ENCODE measurements around the gene LHX1. TPM values are rescaled to one million over a fixed set of nuclear protein-coding genes. Genes with fewer than 3 reads are reported as not detected.

LHX1 gene
- total and polyA plus RNA-seq, 7 experiments from 2014 or later: 0.15 TPM; not detected in 6

- CTCF ChIA-PET: no interaction called here
- ATAC-seq (no peak), DNase-seq (no peak)
- Histone ChIP-seq H3K4me3 (ENCODE audit: low read length) (no peak overlapping the region), H3K9me3 (ENCODE audit: control insufficient read depth in 2 of 3, low read length in 3 of 3) (no peaks in the 10 kb centered on the region), H3K27me3 (ENCODE audit: control insufficient read depth in 2 of 2, insufficient read depth in 2 of 2, low read length in 2 of 2) (peaks cover 0 to under 1% of the 10 kb centered on the region in 2 donors), H3K4me1 (ENCODE audit: control insufficient read depth in 2 of 2, insufficient read depth in 2 of 2, low read length in 2 of 2) (no peaks in the 10 kb centered on the region), H3K27ac (ENCODE audit: low read depth, low read length) (no peak overlapping the region), H3K36me3 (ENCODE audit: control insufficient read depth in 2 of 3, insufficient read depth in 3 of 3, low read length in 3 of 3) (no peaks in the 10 kb centered on the region)
- H3K4me1 Mint-ChIP-seq: peaks cover 0 to 12% (median 0%) of the 10 kb centered on the region in 7 donors
- no peak overlapping the region for H3K4me3 Mint-ChIP-seq
- intact Hi-C loops (cut with micrococcal nuclease): no loop called here
- no peak overlapping the region for H3K27ac Mint-ChIP-seq
- no peaks in the 10 kb centered on the region for H3K36me3 Mint-ChIP-seq
- H3K9me3 Mint-ChIP-seq: no peaks in the 10 kb centered on the region
- H3K27me3 Mint-ChIP-seq: peaks cover 26 to 60% (median 48%) of the 10 kb centered on the region in 5 donors
- POLR2A ChIA-PET: no interaction called here
Measured at GRCh38 chr17:36922175-36922574, 15.1 kb upstream of the LHX1 start.

- ATAC-seq (no peak), DNase-seq (no peak)
- Histone ChIP-seq H3K4me1 (ENCODE audit: control insufficient read depth in 2 of 2, insufficient read depth in 2 of 2, low read length in 2 of 2) (peaks cover 0 to 5% of the 10 kb centered on the region in 2 donors), H3K27me3 (ENCODE audit: control insufficient read depth in 2 of 2, insufficient read depth in 2 of 2, low read length in 2 of 2) (peaks cover 0 to 7% of the 10 kb centered on the region in 2 donors), H3K36me3 (ENCODE audit: control insufficient read depth in 2 of 3, insufficient read depth in 3 of 3, low read length in 3 of 3) (no peaks in the 10 kb centered on the region), H3K4me3 (ENCODE audit: low read length) (no peak overlapping the region), H3K27ac (ENCODE audit: low read depth, low read length) (no peak overlapping the region), H3K9me3 (ENCODE audit: control insufficient read depth in 2 of 3, low read length in 3 of 3) (no peaks in the 10 kb centered on the region)
- CTCF ChIA-PET: no interaction called here
- peaks cover 0 to 1% (median 0%) of the 10 kb centered on the region in 11 donors for H3K9me3 Mint-ChIP-seq
- H3K27me3 Mint-ChIP-seq: peaks cover 40 to 66% (median 57%) of the 10 kb centered on the region in 5 donors
- no peaks in the 10 kb centered on the region for H3K36me3 Mint-ChIP-seq
- intact Hi-C loops (cut with micrococcal nuclease): no loop called here
- no peak overlapping the region for H3K27ac Mint-ChIP-seq
- H3K4me3 Mint-ChIP-seq: no peak overlapping the region
- peaks cover 9 to 18% (median 12%) of the 10 kb centered on the region in 7 donors for H3K4me1 Mint-ChIP-seq
- POLR2A ChIA-PET: no interaction called here
Measured at GRCh38 chr17:36923814-36924221, 13.5 kb upstream of the LHX1 start.

GRCh38 chr17:36926226-36926625 lies 11.0 kb upstream of the LHX1 start:
- ChIA-PET POLR2A (no interaction called here), CTCF (no interaction called here)
- H3K9me3 ChIP-seq (ENCODE audit: control insufficient read depth in 2 of 3, low read length in 3 of 3): no peaks in the 10 kb centered on the region
- no peaks in the 10 kb centered on the region for H3K36me3 ChIP-seq (ENCODE audit: control insufficient read depth in 2 of 3, insufficient read depth in 3 of 3, low read length in 3 of 3)
- intact Hi-C loops (cut with micrococcal nuclease): no loop called here
- DNase-seq (no peak), ATAC-seq (no peak)
- Mint-ChIP-seq H3K27me3 (peaks cover 55 to 70% (median 60%) of the 10 kb centered on the region in 5 donors), H3K4me1 (peaks cover 11 to 18% (median 14%) of the 10 kb centered on the region in 7 donors), H3K9me3 (peaks cover 0 to 1% (median 0%) of the 10 kb centered on the region in 11 donors), H3K27ac (no peak overlapping the region), H3K4me3 (peak overlapping the region in 1 of 10 donors; percentile 62), H3K36me3 (no peaks in the 10 kb centered on the region)
- no peak overlapping the region for H3K4me3 ChIP-seq (ENCODE audit: low read length)
- H3K4me1 ChIP-seq (ENCODE audit: control insufficient read depth in 2 of 2, insufficient read depth in 2 of 2, low read length in 2 of 2): peaks cover 0 to 5% of the 10 kb centered on the region in 2 donors
- no peak overlapping the region for H3K27ac ChIP-seq (ENCODE audit: low read depth, low read length)
- peaks cover 11 to 22% of the 10 kb centered on the region in 2 donors for H3K27me3 ChIP-seq (ENCODE audit: control insufficient read depth in 2 of 2, insufficient read depth in 2 of 2, low read length in 2 of 2)

- POLR2A ChIA-PET: no interaction called here
- Mint-ChIP-seq H3K27ac (no peak overlapping the region), H3K4me1 (peaks cover 7 to 23% (median 17%) of the 10 kb centered on the region in 7 donors), H3K9me3 (peaks cover 0 to 2% (median 0%) of the 10 kb centered on the region in 11 donors), H3K27me3 (peaks cover 58 to 70% (median 60%) of the 10 kb centered on the region in 5 donors), H3K4me3 (no peak overlapping the region), H3K36me3 (no peaks in the 10 kb centered on the region)
- CTCF ChIA-PET: no interaction called here
- Histone ChIP-seq H3K9me3 (ENCODE audit: control insufficient read depth in 2 of 3, low read length in 3 of 3) (no peaks in the 10 kb centered on the region), H3K36me3 (ENCODE audit: control insufficient read depth in 2 of 3, insufficient read depth in 3 of 3, low read length in 3 of 3) (no peaks in the 10 kb centered on the region), H3K27me3 (ENCODE audit: control insufficient read depth in 2 of 2, insufficient read depth in 2 of 2, low read length in 2 of 2) (peaks cover 15 to 27% of the 10 kb centered on the region in 2 donors), H3K4me1 (ENCODE audit: control insufficient read depth in 2 of 2, insufficient read depth in 2 of 2, low read length in 2 of 2) (peaks cover 0 to 5% of the 10 kb centered on the region in 2 donors), H3K27ac (ENCODE audit: low read depth, low read length) (no peak overlapping the region), H3K4me3 (ENCODE audit: low read length) (no peak overlapping the region)
- ATAC-seq (no peak), DNase-seq (no peak)
- intact Hi-C loops (cut with micrococcal nuclease): no loop called here
Measured at GRCh38 chr17:36926701-36927100, 10.6 kb upstream of the LHX1 start.

- Mint-ChIP-seq H3K27me3 (peaks cover 68 to 80% (median 74%) of the 10 kb centered on the region in 5 donors), H3K9me3 (peaks cover 0 to 4% (median 0%) of the 10 kb centered on the region in 11 donors), H3K4me3 (peak overlapping the region in 9 of 10 donors; percentile 0 to 67 (median 33)), H3K27ac (no peak overlapping the region), H3K4me1 (peaks cover 21 to 42% (median 32%) of the 10 kb centered on the region in 7 donors), H3K36me3 (no peaks in the 10 kb centered on the region)
- ChIA-PET CTCF (no interaction called here), POLR2A (no interaction called here)
- Histone ChIP-seq H3K9me3 (ENCODE audit: control insufficient read depth in 2 of 3, low read length in 3 of 3) (no peaks in the 10 kb centered on the region), H3K36me3 (ENCODE audit: control insufficient read depth in 2 of 3, insufficient read depth in 3 of 3, low read length in 3 of 3) (no peaks in the 10 kb centered on the region), H3K4me3 (ENCODE audit: low read length) (no peak overlapping the region), H3K27me3 (ENCODE audit: control insufficient read depth in 2 of 2, insufficient read depth in 2 of 2, low read length in 2 of 2) (peaks cover 18 to 43% of the 10 kb centered on the region in 2 donors), H3K4me1 (ENCODE audit: control insufficient read depth in 2 of 2, insufficient read depth in 2 of 2, low read length in 2 of 2) (peaks cover 7 to 23% of the 10 kb centered on the region in 2 donors), H3K27ac (ENCODE audit: low read depth, low read length) (no peak overlapping the region)
- intact Hi-C loops (cut with micrococcal nuclease): no loop called here
- no peak for DNase-seq
- no peak for ATAC-seq
Measured at GRCh38 chr17:36928471-36929345, 8.6 kb upstream of the LHX1 start.

- H3K36me3 Mint-ChIP-seq: no peaks in the 10 kb centered on the region
- POLR2A ChIA-PET: no interaction called here
- DNase-seq: no peak
Measured at GRCh38 chr17:36929851-36930582, 7.3 kb upstream of the LHX1 start.

More at GRCh38 chr17:36929851-36930582, 7.3 kb upstream of the LHX1 start:
- no peaks in the 10 kb centered on the region for H3K9me3 ChIP-seq (ENCODE audit: control insufficient read depth in 2 of 3, low read length in 3 of 3)
- H3K4me3 Mint-ChIP-seq: no peak overlapping the region
- peaks cover 24 to 56% of the 10 kb centered on the region in 2 donors for H3K27me3 ChIP-seq (ENCODE audit: control insufficient read depth in 2 of 2, insufficient read depth in 2 of 2, low read length in 2 of 2)
- peaks cover 15 to 36% of the 10 kb centered on the region in 2 donors for H3K4me1 ChIP-seq (ENCODE audit: control insufficient read depth in 2 of 2, insufficient read depth in 2 of 2, low read length in 2 of 2)
- peaks cover 24 to 49% (median 37%) of the 10 kb centered on the region in 7 donors for H3K4me1 Mint-ChIP-seq
- H3K27ac Mint-ChIP-seq: no peak overlapping the region
- peaks cover 0 to 4% (median 0%) of the 10 kb centered on the region in 11 donors for H3K9me3 Mint-ChIP-seq
- H3K36me3 ChIP-seq (ENCODE audit: control insufficient read depth in 2 of 3, insufficient read depth in 3 of 3, low read length in 3 of 3): no peaks in the 10 kb centered on the region
- CTCF ChIA-PET: interaction anchor here (0.9 kb wide), 1 partner anchor 118 kb away, joined by 4 read pairs; no protein-coding TSS in a partner anchor
- H3K27me3 Mint-ChIP-seq: peaks cover 76 to 84% (median 80%) of the 10 kb centered on the region in 5 donors
- no peak overlapping the region for H3K4me3 ChIP-seq (ENCODE audit: low read length)
- intact Hi-C loops (cut with micrococcal nuclease): no loop called here
- no peak overlapping the region for H3K27ac ChIP-seq (ENCODE audit: low read depth, low read length)
- ATAC-seq: no peak
